Measurements from ENCODE around the gene AUH. TPM values are rescaled to one million over a fixed set of nuclear protein-coding genes. Genes with fewer than 3 reads are reported as not detected.

The AUH gene
- total RNA-seq, 1 experiment from 2014 or later = 29.0 TPM

GRCh38 chr9:91185193-91185886 is 176.4 kb downstream of the AUH start:
- POLR2A ChIA-PET = interaction anchor here (0.8 kb wide), 1 partner anchor 235 kb away, joined by 3 read pairs; no protein-coding TSS in a partner anchor
- no TSS peak for BruUV-seq (replicated peaks)

More at GRCh38 chr9:91185193-91185886, 176.4 kb downstream of the AUH start:
- CTCF ChIA-PET = no interaction called here
- Histone ChIP-seq H3K4me3 (replicated peaks in 1 of 2; ENCODE audit: low read depth in 1 of 2, low read length in 2 of 2) (no peak overlapping the region), H3K4me2 (ENCODE audit: low read length) (no peak overlapping the region), H3K79me2 (ENCODE audit: insufficient read depth, low read length) (no peaks in the 10 kb centered on the region), H3K36me3 (ENCODE audit: control insufficient read depth in 1 of 2, insufficient read depth in 2 of 2, low read length in 2 of 2) (no peaks in the 10 kb centered on the region), H3K27me3 (ENCODE audit: insufficient read depth, low read length) (no peaks in the 10 kb centered on the region), H3K9ac (ENCODE audit: low read length) (no peak overlapping the region), H3K9me2 (ENCODE audit: insufficient read depth) (no peaks in the 10 kb centered on the region), H3K9me3 (ENCODE audit: control insufficient read depth in 1 of 2, insufficient read depth in 1 of 2, low read depth in 1 of 2, low read length in 2 of 2) (no peaks in the 10 kb centered on the region), H2AFZ (ENCODE audit: low read depth, low read length, poor library complexity, severe bottlenecking) (no peak overlapping the region), H3K4me1 (ENCODE audit: control insufficient read depth in 1 of 2, insufficient read depth in 2 of 2, low read length in 2 of 2) (peaks cover 0 to 20% of the 10 kb centered on the region in 2 experiments; a peak in 3 of 4 replicates), H3K27ac (ENCODE audit: low read depth, low read length) (no peak overlapping the region), H4K20me1 (ENCODE audit: insufficient read depth) (no peaks in the 10 kb centered on the region)
- DNase-seq (ENCODE audit: low read depth, low spot score) = no peak
- intact Hi-C loops (cut with micrococcal nuclease) = no loop called here
- ATAC-seq = no peak
- TF ChIP-seq TCF7L2 (IDR thresholded peaks at IDR 0.05; ENCODE audit: borderline replicate concordance, extremely low read depth, insufficient read depth, insufficient read length) (no peak), RAD21 (IDR thresholded peaks at IDR 0.05; ENCODE audit: low read depth) (no peak), CBX3 (IDR thresholded peaks at IDR 0.05; ENCODE audit: low read depth) (no peak), EGR1 (IDR thresholded peaks at IDR 0.05; ENCODE audit: low read depth) (no peak), EZH2phosphoT487 (IDR thresholded peaks at IDR 0.05; ENCODE audit: borderline replicate concordance) (no peak), MAX (IDR thresholded peaks at IDR 0.05) (no peak), POLR2A (IDR thresholded peaks at IDR 0.05; ENCODE audit: borderline replicate concordance, extremely low read depth, insufficient read depth, insufficient read length) (no peak), EZH2 (IDR thresholded peaks at IDR 0.05) (no peak), CTCF (IDR thresholded peaks at IDR 0.05 in 2 of 3, conservative IDR thresholded peaks at IDR 0.05 in 1 of 3; ENCODE audit: borderline replicate concordance in 1 of 3, insufficient read depth in 1 of 3, low read depth in 2 of 3, low read length in 2 of 3) (no peak), SRF (IDR thresholded peaks at IDR 0.05; ENCODE audit: low read depth) (no peak), REST (IDR thresholded peaks at IDR 0.05; ENCODE audit: low read depth) (no peak), SIN3A (IDR thresholded peaks at IDR 0.05; ENCODE audit: low read depth) (no peak), ELF1 (IDR thresholded peaks at IDR 0.05; ENCODE audit: borderline replicate concordance, low read depth) (no peak), FOSL1 (IDR thresholded peaks at IDR 0.05; ENCODE audit: low read depth) (no peak), JUND (IDR thresholded peaks at IDR 0.05) (no peak), ATF3 (IDR thresholded peaks at IDR 0.05) (no peak)
- RAD21 ChIA-PET (ENCODE audit: low non-redundant PET in 1 of 2, low total read pairs in 2 of 2, uncharacterized antibody in 2 of 2, unreplicated experiment in 2 of 2) = no interaction called here

Data from HCT116 (cell line).